GM19239 (cell line): ENCODE data around the gene CDC42SE2.
"Not testable (repeated sequence)": the region's sequence is repeated elsewhere in the genome, so short reads cannot be mapped to it uniquely, and the experiment has no call there.

Experiments
- DNase-seq: peaks from one replicate; pipeline ENCODE4 v3.0.0; 2011; ENCODE audit warnings: low spot score; ENCODE audit not compliant: insufficient read length
- FAIRE-seq: peaks from 2 replicates; lab custom pipeline; 2011; peaks lifted over from hg19 to GRCh38; lab: Jason Lieb, UNC

The CDC42SE2 gene

DNA sequence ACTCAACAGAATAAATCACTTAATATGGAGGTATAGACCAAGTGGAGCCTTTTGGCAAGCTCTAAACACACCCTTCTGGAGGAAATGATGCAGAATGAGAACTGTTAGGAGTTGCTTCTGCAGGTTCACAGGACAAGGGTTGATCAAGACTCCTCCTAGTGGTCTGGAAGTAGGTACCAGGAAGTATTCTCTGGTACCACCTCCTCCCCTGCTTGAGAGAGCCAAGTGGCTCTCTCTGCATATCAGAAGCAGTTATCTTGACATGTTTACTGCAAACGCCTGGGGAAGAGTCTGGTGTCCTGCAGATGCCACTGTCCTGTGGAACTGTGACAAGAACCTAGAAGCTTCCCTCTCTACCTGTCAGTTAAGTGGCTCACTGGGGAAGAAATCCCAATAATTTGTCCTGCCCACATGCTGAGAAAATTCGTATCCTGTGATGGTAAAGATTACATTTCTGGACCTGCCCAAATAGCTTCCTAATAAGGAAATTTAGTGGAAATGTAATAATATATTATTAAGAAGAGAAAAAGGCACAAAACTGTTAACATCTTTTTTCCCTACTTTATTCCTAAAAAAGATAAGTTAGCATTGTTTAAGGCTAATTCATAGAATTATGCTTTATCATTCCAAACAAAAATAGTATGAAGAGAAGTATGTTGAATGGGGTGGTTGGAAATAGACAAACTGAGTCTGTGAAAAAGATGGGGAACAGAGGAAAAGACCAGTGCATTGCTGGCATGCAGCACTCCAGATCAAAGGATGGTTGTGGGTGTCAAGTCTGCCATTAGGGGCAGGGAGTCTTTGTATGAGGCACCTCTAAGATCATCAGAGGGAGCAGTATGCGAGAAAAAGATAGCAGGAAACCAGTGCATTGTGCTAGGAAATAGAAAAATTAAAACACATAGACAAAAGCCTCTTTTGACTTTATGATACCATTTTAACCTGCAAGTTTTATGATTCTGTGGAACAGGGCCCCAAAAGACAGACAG is 118.8 kb downstream of the CDC42SE2 start:
- DNase-seq = peak; percentile 30
- peak; percentile 99 for FAIRE-seq

DNA sequence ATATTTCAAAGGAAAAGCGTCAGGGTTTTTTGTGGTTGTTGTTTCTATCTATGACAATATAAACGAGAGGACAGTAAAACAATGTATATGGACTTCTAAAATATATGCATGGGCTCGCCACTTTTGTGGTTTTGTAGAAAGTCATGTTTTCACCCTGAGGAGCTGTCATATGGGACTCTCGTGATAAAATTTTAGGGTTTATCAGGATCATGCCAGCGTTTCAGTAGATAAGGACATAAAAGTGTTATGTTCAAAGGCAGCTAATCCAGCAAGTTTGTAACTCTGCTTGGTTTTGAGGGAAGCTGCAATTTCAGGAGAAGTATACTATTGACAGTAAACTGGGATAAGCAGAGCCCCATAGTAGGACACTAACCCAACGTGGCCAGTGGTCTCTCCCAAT is 120.3 kb downstream of the CDC42SE2 start:
- DNase-seq = no peak
- peak; percentile 61 for FAIRE-seq

DNA sequence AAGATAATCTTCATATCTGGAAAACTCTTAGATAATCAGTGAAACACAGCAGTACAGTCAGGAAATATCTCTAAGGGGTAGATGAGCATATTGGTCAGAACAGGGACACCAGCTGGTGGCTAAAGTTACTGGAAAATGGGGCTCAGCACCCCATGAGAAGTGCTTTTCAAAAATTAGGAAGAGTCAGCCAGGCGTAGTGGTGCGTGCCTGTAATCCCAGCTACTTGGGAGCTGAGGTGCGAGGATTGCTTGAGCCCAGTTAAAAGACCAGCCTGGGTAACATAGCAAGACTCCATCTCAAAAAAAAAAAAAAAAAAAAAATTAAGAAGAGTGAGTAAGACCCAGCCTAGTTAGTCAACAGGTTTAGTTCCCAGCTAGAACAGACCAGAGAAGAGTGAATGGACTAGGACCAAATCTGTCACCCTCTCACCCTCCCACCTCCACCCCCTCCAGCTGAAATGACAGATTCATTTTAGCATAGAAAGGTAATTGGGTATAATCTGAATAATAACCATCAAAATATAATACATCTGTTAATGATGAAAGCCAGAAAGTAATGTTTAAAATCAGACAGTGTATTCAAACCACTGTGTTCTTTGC is 120.9 kb downstream of the CDC42SE2 start:
- DNase-seq (no peak), FAIRE-seq (no peak)

DNA sequence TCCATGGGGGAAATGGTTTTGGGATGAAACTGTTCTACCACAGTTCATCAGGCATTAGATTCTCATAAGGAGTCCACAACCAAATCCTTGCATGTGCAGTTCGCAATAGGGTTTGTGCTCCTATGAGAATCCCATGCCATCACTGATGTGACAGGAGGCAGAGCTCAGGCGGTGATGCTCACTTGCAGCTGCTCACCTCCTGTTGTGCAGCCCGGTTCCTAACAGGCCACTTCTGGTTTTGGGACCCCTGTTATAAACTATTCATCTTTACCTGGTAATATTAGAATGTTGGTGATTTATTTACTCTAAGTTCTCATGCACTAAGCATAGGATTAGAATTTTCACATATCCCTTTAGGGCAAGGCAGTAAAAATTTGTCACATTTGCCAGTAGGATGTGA is 122.3 kb downstream of the CDC42SE2 start:
- DNase-seq (no peak), FAIRE-seq (no peak)

DNA sequence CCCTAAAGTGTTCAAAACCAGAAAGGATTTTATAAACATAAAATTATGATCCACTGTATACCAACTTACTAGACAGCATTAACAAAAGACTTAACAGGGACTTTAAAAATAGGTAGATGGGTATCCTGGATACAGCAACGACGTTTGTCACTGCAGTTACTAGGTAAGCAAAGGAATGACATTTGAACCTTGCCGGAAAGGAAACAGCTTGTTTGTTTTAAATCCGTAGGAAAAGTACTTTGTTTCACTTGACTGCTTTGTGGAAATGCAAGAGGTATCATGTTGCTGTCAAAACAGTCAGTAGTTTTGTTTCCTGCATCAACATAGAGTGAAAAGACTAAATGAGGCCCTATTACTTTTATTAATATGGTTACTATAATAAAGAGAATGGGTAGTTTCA is 122.9 kb downstream of the CDC42SE2 start:
- DNase-seq = no peak
- no peak for FAIRE-seq

DNA sequence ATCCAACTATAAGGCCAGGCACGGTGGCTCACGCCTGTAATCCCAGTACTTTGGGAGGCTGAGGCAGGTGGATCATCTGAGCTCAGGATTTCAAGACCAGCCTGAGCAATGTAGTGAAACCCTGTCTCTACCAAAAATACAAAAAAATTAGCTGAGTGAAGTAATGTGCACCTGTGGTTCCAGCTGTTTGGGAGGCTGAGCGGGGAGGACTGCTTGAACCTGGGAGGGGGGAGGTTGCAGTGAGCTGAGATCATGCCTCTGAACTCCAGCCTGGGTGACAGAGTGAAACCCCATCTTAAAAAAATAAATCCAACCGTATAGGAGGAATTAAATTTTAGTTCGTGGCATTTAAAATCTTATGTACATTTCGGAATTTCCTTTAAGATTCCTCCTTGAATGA is 123.4 kb downstream of the CDC42SE2 start:
- FAIRE-seq (no peak), DNase-seq (no peak)

DNA sequence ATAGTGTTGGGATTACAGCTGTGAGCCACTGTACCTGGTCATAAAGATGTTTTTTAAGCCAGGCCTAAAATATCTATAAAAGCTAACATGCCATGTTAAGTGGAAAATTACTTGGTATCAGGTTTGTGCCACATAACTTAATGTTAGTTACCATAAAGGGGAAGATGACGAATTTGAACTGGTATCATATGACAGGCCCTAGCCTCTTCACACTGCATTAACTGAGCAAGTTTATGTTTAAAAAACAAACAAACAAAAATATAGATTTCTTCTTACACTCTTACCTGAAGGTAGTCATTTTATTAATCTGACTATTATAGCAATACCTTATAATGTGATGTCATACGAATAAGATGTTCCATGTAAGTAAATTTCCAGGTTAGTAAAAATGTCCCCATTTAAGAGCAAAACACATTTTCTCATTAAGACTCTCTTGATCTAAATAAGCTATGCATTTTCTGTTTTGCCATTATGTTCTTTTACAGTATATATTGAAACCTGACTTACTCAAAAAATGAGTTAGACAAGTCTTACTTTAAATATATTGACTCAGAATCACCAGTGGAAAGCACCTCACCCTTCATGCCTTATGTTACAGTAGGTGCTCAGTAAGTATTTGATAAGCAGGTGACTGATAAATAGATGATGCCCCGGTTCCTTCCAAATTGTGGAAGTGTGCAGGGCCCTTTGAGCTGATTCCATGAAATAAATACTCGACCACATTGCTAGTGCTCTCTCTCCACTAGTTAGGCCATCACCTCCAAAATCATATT is 125.4 kb downstream of the CDC42SE2 start:
- DNase-seq (no peak), FAIRE-seq (peak; percentile 48)

DNA sequence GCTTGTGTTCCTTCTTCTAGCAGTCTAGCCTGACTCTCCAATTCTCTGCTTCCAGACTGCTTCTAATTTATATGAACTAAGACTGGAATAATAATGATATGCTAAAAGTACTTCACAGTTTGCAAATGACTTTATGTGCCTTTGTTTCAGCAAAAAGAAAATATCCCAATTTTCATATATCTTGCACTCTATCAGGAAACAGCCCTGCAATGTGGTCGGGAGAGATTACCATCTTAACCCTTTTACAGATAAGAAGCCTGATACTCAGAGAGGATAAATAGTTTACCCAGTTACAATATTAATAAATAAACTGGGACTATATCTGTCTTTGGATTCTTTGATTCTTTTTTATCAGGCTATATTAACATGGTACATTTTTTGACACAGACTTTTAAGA is 126.0 kb downstream of the CDC42SE2 start:
- no peak for DNase-seq
- peak; percentile 64 for FAIRE-seq

DNA sequence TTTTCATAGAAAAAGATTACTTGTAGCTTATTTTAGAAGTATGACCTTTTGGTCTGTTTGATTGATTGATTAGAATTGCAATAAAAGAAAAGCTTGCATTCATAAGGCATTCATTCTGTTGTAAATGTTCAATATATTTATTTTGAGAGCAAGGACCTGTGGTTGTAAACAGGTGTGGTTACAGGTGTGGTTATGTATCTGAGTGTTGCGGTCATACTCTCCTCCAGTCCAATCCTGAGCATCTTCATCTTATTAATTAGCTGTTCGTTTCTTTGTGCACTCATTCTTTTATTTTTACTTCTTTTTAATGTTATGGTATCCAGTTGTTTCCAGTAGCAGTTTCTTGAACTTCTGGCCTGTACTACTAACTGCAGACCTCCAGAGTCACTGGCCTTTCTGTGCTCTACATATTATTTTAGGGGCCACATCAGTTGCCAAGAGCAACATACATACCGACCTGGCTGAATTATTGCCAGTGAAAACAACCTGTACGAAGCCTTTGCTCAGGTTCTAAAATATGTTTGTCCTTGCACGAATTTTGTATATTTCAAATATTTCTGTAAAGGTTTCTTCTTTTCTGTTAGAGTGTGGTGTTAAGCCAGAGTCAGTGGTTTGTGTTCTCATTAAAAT is 128.7 kb downstream of the CDC42SE2 start:
- DNase-seq (no peak), FAIRE-seq (no peak)

DNA sequence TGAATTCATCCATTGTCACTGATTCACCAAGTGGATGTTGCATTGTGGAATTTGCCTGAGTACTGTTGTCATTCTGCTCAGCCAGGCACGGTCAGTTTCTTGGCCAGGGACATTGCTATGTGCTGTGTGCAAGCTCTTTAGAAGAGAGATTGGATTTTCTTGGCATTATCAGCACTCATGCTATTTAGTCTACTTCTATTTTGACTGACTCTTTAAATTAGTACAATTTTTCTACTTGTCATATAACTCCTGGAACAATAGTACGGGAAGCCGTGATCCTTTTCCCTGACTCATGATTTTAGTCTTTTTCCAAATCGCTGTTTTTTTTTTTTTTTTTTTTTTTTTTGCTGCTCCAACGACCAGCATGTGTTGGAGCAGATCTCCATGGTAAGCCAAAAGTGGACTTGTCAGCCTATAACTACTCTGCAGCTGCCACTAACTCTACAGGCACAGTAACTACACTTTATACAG is 129.7 kb downstream of the CDC42SE2 start:
- no peak for FAIRE-seq
- no peak for DNase-seq

DNA sequence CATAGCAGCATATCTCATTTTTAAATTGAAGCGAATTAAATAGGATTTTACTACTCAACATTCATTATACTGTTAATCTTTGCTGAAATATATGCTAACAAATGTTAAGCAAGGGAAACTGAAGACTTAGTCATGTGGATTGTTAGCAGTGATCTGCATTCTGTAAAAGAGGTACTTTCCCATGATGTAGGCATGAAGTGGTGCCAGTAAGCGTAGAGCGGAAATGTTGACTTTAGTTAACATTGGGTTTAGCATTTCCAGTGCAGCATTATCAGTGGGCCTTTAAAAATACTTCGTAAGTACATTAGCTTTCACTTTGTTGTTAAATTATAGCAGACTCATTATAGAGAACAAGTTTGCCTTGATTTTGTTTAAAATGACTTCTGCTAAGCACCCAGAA is 130.3 kb downstream of the CDC42SE2 start:
- peak; percentile 32 for DNase-seq
- FAIRE-seq = peak; percentile 96

DNA sequence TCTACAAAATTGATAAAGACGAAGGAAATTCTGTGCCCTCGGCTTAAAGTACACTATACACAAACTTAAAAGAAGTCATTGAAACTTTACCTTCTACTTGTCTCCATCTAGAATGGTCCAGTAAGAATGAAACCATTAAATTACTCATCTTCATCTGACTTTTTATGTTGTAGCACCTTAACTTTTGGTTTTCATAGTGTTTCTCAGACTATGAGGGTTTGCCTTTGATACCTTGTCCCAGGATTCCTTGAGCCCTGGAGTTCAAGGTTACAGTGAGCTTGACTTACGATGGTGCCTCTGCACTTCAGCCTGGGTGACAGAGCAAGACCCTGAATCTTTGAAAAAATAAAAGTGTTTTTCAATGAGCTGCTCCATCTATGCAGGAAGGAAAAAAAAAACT is 132.2 kb downstream of the CDC42SE2 start:
- DNase-seq = no peak

DNA sequence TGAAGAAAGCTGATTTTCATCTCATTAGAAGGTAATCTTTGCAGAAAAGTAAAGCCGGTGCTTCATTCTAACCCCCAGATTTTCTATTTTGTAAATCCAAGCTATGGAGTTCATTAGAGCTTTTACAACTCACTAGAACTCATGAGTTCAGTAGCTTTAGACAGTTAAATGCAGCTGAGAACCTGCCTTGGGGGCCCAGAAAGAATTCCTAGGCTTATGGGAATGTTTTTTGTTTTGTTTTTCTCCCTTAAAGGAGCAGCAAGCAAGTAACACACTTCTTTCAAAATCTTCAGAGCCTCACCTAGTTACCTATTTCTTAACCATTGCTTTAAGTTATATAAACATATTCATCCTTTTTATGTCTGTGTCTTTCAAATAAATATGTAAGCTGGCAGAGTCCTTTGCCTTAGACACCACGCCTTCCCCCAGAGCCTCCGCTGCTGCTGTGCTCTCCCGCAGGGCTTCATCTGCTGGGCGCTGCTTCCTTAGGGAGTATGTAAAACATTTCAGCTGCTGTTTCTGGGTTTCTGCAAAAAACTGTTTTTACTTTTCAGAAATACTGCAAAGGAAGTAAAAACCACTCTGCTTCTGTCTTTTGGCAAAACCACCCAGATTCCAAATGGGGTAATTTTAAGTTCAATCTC is 132.9 kb downstream of the CDC42SE2 start:
- FAIRE-seq = no peak
- DNase-seq = no peak

More for the DNA sequence above, 132.2 kb downstream of the CDC42SE2 start:
- FAIRE-seq = peak; percentile 96

DNA sequence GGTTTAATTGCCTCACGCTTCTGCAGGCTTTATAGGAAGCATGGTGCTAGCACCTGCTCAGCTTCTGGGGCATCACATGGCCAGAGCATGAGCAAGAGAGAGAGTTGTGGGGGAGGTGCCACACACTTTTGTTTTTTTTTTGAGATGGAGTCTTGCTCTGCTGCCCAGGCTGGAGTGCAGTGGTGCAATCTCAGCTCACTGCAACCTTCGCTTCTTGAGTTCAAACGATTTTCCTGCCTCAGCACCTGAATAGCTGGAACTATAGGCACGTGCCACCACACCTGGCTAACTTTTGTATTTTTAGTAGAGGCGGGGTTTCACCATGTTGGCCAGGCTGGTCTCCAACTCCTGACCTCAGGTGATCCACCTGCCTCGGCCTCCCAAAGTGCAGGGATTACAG is 135.2 kb downstream of the CDC42SE2 start:
- not testable (repeated sequence) for DNase-seq, FAIRE-seq

DNA sequence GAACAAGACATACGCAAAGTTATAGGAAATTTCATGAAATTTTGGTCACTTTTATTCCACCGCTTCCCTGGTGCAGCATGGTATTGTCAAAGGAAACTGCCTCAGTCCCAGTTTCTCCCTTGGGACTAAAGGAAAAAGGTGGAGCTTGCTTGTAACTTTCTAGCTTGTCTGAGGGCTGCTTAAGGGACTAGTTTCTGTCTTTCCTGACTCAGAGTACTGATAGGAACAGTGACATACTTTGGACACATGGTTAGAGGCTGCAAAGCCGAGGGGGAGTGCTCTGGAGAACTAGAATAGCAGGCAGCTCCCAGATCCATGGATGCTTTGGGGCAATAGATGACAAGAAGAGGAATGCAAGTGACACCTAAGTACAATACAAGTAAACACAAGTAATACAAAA is 136.7 kb downstream of the CDC42SE2 start:
- DNase-seq (no peak), FAIRE-seq (no peak)

DNA sequence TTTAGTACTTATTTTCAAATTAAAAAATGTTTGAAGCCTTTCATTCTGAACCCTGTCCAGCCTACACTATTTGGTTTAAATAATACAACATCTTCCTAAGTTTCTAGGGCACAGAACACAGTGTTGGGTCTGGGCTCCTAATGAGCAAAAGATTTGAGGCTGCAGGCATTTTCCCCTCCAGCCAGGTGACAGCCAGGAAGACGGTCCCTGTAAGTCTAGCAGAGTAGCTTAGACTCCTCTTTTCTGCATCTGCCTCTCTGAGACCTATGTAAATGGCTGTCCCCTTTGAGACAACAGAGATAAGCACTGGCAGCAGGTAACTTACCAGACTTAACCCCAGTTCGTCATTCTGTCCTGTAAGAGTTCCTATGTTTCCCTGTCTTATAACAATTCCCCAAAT is 141.8 kb downstream of the CDC42SE2 start:
- DNase-seq = no peak

DNA sequence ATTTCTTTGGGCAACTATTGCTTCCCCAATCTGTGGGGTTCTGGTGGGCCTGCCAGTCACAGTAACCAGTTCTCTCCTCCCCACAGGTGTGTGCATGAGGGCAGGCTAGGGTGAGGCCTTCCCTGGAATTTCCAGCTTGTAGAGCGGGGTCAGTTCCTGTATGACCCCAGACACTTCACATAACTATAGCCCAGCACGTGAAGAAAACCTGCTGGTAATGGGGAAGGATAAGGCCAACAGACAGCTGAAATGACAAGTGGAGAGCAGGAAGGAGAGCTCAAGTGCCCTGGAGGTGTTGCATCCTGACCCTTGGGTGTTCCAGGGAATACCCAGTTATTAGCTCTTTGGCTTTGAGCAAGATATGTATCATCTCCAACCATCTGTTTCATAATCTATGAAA is 142.2 kb downstream of the CDC42SE2 start:
- no peak for DNase-seq
- no peak for FAIRE-seq

More for the DNA sequence above, 141.8 kb downstream of the CDC42SE2 start:
- FAIRE-seq = no peak

DNA sequence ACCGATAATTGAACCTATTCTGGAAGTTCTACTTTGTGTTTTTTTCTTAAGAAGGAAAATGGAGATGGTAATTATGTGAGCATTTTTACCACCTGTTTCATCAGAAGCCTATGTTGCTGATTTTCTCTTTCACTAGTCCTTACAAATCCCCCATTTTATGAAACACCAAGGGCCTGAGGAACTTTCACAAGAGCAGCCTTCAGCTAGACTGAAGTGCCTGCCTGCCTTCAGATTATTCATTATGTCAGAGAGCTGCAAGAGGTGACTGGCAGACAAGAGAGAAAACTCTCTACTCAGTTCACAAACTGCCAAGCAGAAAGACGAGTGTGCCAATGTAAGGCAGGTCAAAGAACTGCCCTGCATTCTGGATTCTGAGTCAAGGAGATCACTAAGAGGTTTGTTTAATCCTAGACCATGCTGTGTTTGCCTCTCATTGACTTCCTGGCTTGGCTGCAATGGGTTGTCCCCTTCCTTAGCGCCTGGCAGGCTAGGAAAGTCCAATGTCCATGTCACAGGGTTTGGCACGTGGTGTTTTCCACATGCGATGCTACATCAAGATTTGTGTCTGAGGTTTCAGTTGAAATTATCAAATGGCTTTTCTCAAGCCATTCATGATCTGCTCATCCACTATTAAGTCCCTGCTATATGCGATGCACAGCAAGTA is 143.3 kb downstream of the CDC42SE2 start:
- no peak for DNase-seq

More for the DNA sequence above, 143.3 kb downstream of the CDC42SE2 start:
- no peak for FAIRE-seq
